CD4-positive, alpha-beta T cell treated with Interleukin-4 for 4 hours (primary cell): Measurements from ENCODE around the gene FLYWCH2.

Experiments used
- DNase-seq: peaks from one replicate; pipeline ENCODE4 v3.0.0-alpha.2; 2020

Gene FLYWCH2

DNA sequence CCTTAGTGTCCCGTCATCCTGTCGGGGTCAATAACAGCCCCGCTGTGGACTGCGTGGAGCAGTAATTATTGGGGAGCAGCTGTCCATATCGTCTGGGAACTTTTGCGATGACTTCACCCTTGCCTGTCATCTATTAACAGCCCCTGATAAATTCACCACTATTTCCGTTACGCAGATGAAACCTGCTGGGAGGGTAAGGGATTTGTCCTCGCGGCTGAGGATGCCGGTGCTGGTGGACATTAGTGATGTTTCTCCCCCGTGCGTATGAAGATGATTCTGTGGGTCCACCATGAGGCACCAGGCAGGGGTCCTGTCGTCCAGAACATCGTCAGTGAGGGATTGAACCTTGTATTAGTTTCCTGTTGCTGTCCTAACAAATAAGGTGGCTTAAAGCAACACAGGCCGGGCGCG lies 1.0 kb downstream of the FLYWCH2 start:
- DNase-seq, result no peak

DNA sequence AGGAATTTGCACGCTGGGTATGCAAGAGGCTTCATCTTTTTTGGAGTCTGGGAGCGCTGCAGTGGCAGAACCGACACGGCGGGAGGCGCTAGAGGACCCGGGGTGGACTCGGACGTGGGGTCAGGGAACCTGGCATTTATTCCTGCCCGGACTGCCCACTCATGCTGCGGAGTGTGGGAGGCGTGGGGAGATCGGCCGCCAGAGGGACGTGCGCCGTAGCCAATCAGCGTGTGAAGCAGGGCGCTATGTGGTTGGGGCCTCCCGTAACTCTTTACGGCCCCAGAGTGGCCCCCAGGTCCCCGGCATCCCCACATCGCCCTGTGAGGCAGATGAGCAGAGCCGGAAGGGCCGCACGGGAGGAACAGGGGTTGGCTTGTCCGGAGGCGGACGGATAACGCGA lies 11.2 kb downstream of the FLYWCH2 start:
- no peak for DNase-seq

DNA sequence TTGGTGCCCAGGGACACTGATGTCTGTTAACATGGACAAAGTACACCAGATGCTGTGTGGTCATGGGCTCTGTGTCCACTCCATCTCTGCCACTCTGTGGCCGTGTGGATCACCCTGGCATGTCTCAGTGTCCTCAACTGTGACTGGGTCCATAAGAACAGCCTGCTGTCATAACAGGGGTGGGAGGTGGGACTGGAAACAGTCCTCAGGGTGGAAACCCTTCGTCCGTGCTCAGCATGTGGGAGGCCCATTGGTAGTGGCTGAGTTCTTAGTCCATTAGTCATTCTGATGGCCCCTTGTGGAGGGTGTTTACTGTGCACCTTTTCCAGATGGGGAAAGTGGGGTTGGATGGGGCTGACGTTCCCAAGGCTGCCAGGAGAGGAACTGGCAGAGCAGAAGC lies 12.8 kb downstream of the FLYWCH2 start:
- no peak for DNase-seq

DNA sequence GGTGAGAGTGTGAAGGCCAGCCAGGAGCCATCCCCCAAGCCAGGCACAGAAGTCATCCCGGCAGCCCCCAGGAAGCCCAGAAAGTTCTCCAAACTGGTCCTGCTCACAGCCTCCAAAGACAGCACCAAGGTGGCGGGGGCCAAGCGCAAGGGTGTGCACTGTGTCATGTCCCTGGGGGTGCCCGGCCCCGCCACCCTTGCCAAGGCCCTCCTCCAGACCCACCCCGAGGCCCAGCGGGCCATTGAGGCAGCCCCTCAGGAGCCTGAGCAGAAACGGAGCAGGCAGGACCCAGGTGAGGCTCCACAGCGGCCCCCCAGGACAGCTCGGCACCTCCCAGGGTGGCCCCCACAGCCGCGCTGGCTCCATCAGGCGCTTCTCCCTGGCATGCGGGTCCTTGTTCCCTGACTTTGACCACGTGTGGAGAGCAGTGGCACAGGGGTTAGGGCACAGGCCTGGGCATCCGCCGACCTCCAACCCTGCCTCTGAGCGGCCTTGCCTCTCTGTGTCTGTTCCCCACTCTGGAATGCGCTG lies 13.5 kb downstream of the FLYWCH2 start:
- no peak for DNase-seq

DNA sequence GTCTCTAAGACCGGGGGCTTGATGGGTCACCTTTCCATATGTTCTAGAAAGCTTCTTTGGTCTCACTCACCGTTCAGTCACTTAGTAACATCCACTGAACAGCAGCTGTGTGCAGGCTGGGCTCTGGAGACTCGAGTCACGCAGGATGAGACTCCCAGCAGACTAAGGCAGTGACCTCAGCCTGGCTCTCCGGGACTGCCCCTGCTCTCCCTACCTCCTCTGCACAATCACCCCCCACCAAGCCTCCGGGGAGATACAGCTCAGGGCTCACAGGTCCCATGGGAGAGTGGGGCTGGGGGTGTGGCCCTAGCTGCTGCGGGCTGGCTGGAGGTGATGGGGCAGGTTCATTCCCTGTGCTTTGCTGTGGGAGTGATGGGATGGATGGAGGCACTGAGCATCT lies 14.1 kb downstream of the FLYWCH2 start:
- no peak for DNase-seq

DNA sequence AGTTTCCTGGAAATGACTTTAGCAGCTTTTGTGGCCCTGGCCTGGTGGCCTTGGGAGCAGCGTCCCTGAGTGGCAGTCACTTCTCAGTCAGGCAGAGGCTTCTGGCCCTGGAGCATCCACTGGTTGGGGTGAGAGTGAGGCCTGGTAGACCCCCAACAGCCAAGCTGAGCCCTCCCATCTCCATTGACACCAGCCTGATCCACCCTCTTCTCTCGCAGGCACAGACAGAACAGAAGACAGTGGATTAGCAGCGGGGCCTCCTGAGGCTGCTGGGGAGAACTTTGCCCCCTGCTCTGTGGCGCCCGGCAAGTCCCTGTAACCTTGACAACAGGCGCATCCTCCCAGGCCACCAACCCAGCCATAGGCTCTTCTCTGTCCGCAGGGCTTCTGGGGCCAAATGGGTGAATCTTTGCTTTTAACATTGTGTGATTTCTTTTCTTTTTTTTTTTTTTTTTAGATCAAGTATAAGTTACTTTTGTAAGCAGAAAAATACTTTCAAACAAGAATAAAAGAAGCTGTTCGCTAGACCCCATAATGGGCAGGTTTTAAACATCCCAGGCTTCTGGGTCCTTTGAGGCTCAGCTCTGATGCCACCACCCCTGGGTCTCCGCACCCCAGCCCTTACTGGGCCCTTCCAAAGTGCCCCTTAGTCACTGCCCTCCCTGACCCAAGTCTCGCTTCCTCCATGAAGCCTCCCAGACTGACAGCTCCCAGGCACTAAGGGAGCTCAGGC lies 16.0 kb downstream of the FLYWCH2 start:
- DNase-seq, result no peak

DNA sequence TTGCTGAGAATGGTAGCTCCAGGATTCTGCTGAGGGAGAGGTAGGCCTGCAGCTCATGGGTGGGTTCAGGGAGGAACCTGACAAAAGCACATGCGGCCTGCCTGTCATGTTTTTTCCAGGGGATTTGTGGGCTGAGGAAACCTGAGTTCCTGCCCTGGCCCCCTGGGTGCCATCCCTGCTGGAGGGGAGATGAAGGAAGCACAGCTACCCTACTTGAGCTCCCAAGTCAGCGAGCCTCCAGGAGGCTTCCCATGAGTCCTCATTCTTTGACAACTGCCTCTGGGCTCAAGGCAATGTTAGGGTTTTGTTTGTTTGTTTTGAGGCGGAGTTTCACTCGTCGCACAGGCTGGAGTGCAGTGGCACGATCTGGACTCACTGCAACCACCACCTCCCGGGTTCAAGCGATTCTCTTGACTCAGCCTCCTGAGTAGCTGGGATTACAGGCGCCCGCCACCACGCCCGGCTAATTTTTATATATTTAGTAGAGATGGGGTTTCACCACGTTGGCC lies 16.6 kb downstream of the FLYWCH2 start:
- DNase-seq, result no peak

DNA sequence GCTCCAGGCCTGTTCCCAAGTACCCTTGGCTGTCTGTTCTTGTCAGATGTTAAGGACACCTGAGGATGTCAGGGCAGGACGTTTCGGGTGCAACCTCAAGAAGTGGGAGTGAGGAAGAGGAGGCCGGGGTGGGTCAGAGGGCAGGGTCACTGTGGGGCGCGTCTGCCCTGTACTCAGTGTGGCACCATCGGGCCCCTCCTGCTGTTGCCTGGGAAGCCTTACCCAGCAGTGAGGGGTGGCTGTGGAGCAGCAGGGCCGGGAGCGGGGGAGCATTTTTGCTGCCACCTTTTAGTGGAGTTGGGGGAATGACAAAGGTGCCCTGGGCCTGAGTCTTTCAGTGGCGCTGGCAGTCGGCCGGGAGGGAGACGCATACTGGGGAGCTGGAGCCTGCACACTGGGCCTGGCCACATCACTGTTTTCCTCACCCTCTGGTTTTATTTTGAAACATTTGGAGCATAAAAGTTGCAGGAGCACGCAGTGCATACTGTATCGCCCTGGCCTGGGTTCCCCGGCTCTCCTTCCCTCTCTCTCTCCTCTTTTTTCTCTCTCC lies 17.6 kb downstream of the FLYWCH2 start:
- DNase-seq, result no peak

DNA sequence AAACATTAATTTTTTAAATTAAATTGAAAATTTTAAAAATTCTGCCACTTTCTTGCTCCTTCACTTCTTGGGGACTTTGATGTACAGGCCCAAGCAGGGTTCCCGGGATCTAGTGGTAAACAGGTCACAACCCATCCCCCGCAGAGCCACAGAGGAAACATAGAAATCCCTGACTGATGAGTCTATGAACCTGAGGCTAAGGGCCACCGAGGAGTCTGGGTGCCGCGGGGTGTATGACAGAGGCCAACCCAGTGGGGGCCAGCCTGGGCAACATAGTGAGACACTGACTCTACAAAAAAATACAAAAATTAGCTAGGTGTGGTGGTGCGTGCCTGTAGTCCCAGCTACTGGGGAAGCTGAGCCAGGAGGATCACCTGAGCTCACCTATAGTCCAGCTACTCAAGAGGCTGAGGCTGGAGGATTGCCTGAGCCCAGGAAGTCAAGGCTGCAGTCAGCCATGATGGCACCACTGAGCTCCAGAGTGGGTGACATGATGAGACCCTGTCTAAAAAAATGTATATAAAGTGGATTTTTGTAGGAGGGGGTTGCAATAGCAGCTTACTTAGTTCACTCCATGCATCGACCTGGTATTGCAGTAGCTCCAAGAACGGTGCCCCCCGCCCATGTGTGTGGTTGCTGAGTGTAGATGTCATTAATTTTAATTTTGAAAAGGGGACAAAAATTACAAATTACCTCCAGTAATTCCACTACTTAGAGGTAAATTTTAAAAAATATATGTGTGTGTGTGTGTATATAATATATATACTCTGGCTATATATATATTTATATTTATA lies 19.5 kb downstream of the FLYWCH2 start:
- no peak for DNase-seq

DNA sequence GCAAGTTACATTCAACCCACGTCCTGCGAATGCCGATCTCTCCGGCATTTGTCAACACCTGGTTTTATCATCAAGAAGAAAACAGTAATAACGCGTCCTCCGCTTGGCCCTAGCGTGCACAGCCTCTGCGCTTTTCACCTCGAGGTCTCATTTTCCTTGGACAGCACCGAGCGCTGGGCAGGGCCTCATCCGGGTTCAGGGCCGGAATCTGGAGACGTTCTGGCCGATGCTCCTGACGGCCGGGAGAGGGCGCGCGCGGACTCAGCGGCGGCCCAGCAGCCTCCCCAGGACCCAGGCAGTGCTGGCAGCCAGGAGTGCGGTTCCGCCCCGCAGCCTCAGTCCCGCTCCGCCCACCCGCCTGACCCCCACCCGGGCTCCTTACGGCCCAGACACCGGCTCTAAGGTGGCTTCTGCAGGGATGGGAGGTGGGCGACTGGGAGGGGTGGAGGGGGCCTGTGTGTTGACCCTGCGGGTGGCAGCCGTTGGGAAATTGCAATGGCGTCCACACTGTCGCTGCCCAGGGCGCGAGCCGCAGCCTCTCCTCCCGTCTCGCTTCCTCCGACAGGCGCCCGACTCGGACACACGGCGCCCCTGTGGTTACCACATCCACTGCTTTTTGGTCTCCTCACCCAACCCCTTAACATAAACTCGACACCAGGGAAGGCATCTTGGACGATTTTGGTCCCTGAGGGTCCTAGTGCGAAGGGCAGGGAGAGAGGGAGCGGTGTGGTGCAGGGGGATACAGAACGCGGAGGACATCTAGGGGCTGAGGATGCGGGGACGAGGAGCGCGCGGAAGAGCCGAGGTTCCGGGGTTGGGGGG lies 21.3 kb downstream of the FLYWCH2 start:
- DNase-seq, result peak; percentile 67

DNA sequence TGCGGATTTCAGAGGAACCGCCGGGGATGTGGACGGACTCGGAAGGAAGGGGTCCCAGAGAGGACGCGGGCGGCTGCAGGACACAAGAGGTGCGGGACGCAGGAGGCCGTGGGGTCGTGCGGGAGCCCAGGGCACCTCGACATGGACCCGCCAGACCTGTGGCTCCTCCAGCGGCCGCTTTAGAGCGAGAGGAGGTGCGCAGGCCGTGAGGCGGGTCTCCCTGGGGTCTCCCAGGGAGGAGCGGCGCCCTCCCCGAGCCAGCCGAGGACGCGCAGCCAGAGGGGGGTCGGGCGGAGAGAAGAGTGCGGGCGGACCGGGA lies 21.9 kb downstream of the FLYWCH2 start:
- no peak for DNase-seq

DNA sequence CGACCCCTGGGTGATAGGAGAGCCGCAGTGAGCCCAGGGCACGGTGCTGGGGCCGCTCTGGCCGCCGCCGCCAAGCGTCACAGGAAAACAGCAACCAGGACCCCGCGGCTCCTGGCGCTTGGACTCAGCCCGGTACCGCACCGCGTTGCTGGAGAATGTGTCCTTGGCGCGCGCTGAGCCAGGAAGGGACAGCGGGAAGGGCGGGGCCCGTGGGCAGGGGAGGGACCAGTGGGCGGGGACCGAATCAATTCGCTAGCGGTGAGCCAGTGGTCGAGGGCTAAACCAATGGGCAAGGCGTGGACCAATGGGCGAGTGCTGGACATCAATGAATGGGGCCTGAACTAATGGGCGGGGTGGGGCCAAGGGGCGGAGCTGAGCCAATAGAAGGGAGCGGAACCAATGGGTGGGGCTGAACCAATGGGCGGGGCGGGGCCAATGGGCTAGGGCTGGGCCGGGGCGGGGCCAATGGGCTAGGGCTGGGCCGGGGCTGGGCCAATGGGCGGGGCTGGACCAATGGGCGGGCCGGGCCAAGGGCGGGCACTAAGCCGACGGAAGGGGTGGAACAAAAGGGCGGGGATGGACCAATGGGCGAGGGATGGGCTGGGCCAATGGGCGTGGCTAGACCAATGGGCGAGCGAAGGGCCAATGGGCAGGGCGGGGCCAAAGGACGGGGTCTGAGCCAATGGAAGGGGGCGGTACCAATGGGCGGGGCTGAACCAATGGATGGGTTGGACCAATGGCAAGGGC lies 22.4 kb downstream of the FLYWCH2 start:
- DNase-seq, result peak; percentile 88

DNA sequence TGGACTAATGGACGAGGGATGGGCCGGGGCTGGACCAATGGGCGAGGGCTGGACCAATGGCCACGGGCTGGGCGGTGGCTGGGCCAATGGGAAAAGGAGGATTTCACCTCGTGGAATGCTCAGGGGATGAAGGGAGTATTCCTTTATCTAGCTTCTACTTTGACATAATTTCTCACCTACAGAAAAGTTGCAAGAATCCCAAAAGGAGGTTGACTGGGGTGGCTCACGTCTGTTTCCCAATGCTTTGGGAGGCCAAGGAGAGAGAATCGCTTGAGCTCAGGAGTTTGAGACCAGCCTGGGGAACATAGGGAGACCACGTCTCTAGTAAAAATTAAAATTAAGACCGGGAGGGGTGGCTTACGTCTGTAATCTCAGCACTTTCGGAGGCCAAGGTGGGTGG lies 23.0 kb downstream of the FLYWCH2 start:
- no peak for DNase-seq

DNA sequence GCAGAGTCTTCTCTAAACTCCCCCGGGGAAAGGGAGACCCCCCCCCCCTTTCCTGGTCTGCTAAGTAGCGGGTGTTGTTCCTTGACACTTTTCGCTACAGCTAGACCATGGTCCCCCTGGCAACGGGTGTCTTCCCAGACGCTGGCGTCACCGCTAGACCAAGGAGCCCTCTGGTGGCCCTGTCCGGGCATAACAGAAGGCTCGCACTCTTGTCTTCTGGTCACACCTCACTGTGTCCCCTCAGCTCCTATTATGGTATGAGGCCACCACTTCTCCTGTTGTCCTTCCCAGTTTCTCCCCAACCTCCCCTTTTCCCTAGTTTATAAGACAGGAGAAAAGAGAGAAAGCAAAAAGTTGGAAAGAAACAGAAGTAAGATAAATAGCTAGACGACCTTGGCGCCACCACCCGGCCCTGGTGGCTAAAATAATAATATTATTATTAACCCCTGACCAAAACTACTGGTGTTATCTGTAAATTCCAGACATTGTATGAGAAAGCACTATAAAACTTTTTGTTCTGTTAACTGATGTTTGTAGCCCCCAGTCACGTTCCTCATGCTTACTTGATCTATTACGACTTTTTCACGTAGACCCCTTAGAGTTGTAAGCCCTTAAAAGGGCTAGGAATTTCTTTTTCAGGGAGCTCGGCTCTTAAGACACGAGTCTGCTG lies 24.2 kb downstream of the FLYWCH2 start:
- peak; percentile 47 for DNase-seq

DNA sequence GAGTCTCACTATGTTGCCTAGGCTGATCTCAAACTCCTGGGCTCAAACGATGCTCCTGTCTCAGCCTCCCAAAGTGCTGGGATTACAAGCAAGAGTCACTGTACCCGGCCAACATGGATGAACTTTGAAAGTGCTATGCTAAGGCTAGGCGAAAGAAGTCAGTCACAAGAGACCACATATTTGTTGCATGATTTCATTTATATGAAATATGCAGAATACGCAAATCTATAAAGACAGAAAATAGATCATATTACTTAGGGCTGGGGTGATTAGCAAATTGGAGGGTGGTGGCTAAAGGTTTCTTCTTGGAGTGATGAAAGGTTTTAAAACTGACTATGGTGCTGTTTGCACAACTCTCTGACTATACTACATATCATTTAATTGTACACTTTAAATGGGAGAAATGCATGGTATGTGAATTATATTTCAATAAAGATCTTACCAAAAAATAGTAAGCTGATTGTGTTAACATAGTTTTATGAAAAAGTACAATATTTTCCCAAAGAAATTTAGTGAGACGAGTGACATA lies 27.5 kb downstream of the FLYWCH2 start:
- no peak for DNase-seq

DNA sequence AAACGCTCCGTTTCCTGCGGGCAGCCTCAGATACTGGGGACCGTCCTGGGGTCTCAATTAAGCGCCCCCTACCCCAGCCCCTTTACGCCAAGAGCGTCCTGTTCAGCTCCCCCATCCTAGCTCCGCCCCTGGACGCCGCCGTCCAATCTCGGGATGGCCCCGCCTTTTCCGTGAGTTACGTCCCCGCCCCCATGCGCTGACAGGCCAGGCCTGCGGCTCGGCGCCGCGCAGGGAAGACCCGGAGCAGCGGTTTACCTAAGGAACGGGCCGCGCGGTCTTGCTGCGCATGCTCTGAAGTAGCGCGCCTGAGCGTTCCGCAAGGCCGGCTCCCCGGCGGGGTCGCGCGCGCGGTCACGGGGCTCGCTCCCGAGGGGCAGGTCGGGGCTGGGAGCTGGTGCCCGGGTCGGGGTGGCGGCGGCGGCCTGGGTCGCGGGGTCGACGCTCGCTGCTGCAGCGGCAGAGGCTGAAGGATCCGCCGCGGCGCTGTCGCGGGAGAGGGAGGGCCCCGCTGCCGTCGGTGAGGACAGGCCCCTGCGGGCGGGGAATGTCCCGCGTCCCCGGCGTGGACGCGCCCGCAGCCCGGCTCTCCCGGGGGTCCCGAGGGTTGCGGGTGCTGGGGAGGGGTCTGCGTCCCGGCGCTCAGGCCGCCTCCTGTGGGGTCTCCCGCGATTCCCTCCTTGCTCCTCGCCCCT lies 28.8 kb downstream of the FLYWCH2 start, which contains the start of gene FLYWCH1:
Gene FLYWCH1, plus strand, starts transcription at position 294 of the 692 bp plus-strand sequence. CDS start 17,755 bp downstream, outside the sequence.
- DNase-seq, result peak; percentile 97

DNA sequence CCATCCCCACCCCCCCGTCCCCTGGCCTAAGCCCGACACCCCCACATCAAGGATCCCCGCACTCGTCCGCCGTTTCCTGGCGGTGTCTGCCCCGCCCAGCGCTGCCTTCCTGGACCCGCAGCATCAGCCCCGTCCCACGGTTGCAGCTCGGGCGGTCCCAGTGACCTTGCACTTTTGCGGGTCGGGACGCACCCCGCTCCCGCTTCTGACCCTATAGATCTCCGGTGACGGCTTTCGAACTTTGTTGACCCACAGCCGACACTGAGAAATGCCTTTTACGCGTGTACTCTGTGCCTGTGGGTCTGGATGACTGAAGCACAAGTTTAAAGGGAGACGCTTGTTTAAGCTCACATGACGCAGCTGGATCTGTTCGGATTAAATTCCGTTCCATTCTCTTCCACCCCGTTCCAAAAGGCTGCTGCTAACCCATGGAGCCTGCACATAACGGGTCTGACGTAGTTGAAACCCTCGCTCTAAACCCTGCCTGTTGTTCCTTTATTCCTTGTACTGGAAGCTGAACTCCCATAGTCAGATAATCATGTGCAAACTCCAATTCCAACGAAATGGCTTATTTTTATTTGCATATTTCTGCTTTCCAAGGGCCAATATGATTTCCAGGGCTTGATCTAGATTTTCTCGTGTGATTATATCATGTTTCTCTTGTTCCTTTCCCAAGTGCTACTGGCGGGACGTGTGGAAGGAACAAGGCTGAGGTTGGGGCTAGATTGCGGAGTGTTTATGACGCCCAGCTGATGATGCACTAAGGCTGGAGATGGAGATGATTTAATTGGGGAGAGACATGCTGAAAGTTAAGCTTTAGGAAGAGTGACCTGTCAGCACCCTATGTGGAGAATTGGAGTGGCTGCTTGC lies 29.6 kb downstream of the FLYWCH2 start:
- no peak for DNase-seq

DNA sequence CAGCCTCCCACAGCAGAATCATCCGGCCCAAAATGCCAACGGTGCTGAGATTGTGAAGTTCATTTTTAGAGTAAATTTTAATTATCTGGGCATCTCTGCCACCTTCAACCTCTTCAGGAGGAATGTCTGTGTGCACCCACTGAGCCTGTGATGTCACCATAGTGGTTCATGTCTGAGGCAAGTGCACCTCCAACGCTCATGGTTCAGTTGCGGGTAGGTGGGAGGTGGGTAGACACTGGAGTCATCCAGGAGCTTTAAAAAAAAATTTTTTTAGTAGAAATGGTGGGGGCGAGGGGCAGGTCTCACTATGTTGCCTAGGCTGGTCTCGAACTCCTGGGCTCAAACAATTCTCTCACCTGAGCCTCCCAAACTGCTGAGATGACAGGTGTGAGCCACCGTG lies 30.6 kb downstream of the FLYWCH2 start:
- no peak for DNase-seq

DNA sequence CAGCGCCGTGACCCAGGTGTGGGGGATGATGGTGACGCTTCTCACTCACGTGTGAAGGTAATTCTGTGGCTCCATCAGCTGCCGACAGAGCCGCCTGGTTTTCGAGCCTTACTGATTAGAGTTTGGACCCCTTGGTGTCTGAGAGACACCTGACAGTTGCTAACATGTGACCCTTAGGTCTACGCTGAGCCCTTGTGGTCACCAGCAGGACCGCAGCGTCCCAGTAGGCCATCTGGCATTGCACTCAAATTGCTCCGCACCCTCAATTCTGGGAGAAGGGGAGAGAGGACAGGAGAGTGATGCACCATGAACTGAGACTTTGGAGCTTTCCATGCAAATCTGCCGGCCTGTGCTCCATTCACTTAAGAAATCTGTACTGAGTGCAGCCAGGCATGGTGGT lies 31.2 kb downstream of the FLYWCH2 start:
- DNase-seq, result no peak
